AG10803 (cell line): ENCODE results near the gene KCNC1.

ENCODE experiments used
- DNase-seq: peaks from one replicate; pipeline ENCODE4 v3.0.0; 2010; ENCODE audit warnings: low read depth
- H3K4me3 ChIP-seq: 2 replicates; pipeline ENCODE4 v1.5.1; 2011; ENCODE audit warnings: mild to moderate bottlenecking, low read length, control low read depth
- CTCF ChIP-seq: conservative IDR thresholded peaks from 2 replicates; pipeline ENCODE4 v1.5.1; 2011; ENCODE audit warnings: mild to moderate bottlenecking, low read length, control low read depth, inconsistent platforms

Gene KCNC1

GRCh38 chr11:17801166-17801565 is 66.6 kb downstream of the KCNC1 start:
- TF ChIP-seq CTCF, result no peak
- DNase-seq, result no peak
- H3K4me3 ChIP-seq, result no peak overlapping the region

GRCh38 chr11:17802491-17802890 is 67.9 kb downstream of the KCNC1 start:
- DNase-seq, result no peak
- no peak overlapping the region for H3K4me3 ChIP-seq
- TF ChIP-seq CTCF, result no peak

GRCh38 chr11:17803754-17804334 is 69.3 kb downstream of the KCNC1 start:
- no peak for TF ChIP-seq CTCF
- no peak for DNase-seq
- no peak overlapping the region for H3K4me3 ChIP-seq

GRCh38 chr11:17805043-17805442 is 70.5 kb downstream of the KCNC1 start:
- no peak for DNase-seq
- TF ChIP-seq CTCF, result no peak
- no peak overlapping the region for H3K4me3 ChIP-seq

GRCh38 chr11:17805873-17806272 is 71.3 kb downstream of the KCNC1 start:
- H3K4me3 ChIP-seq, result no peak overlapping the region
- DNase-seq, result no peak
- TF ChIP-seq CTCF, result no peak

- no peak for TF ChIP-seq CTCF
- no peak overlapping the region for H3K4me3 ChIP-seq
- peak; percentile 55 for DNase-seq
Observed at GRCh38 chr11:17807034-17807433, 72.5 kb downstream of the KCNC1 start.

GRCh38 chr11:17810041-17810440 is 75.5 kb downstream of the KCNC1 start:
- no peak overlapping the region for H3K4me3 ChIP-seq
- TF ChIP-seq CTCF, result no peak
- no peak for DNase-seq
